Adrenal gland (tissue), 5 donors: ENCODE data around the gene SREK1.

Experiments used
- CTCF ChIP-seq, 6 experiments: fragments of 450-650 bp in 4 of 6; fragments of 200-600 bp in 2 of 6; sonication (generic) in 1 of 6; IDR thresholded peaks; 1 replicate in 5 of 6; 2 replicates in 1 of 6; pipeline versions ENCODE4 v1.5.1 to v1.8.0; 2016 to 2021; ENCODE audit warnings: antibody characterized with exemption in 6 of 6, mild to moderate bottlenecking in 2 of 6, moderate library complexity in 1 of 6
- POLR2A ChIP-seq, 2 donors: fragments of 450-650 bp; IDR thresholded peaks; one replicate each; pipeline ENCODE4 v1.6.1; 2017; ENCODE audit warnings: antibody characterized with exemption in 2 of 2, mild to moderate bottlenecking in 2 of 2, moderate library complexity in 1 of 2
- donor health status: DM: no; HTN: no; CAD: no.

GRCh38 chr5:66142417-66142816 is 1.7 kb upstream of the SREK1 start:
- TF ChIP-seq CTCF (IDR thresholded peaks at IDR 0.05) (no peak), POLR2A (IDR thresholded peaks at IDR 0.05) (no peak)
